ENCODE measurements around the gene ASB10. TPM values are rescaled to one million over a fixed set of nuclear protein-coding genes. Genes with fewer than 3 reads are reported as not detected.

ASB10 gene
- total RNA-seq, 1 donor = not detected

GRCh38 chr7:151173386-151174245, 13.4 kb downstream of the ASB10 start:
- H3K4me3 ChIP-seq (ENCODE audit: insufficient read depth, low read length) = no peak overlapping the region
- DNase-seq (ENCODE audit: insufficient read length, low spot score, missing footprints) = no peak
- H3K4me2 ChIP-seq (ENCODE audit: insufficient read depth, low read length) = no peak overlapping the region
- no peaks in the 10 kb centered on the region for H3K4me1 ChIP-seq (ENCODE audit: insufficient read depth, low read length)
- H3K36me3 ChIP-seq (ENCODE audit: insufficient read depth, low read length) = no peaks in the 10 kb centered on the region
- no peaks in the 10 kb centered on the region for H3K9me3 ChIP-seq (ENCODE audit: low read depth, low read length)
- H2AFZ ChIP-seq (ENCODE audit: low read length) = no peak overlapping the region
- peaks cover 68% of the 10 kb centered on the region for H3K27me3 ChIP-seq (ENCODE audit: insufficient read depth, low read length)
- TF ChIP-seq CTCF (IDR thresholded peaks at IDR 0.05; ENCODE audit: extremely low read depth, low read depth, low read length) = no peak
- no peaks in the 10 kb centered on the region for H4K20me1 ChIP-seq (ENCODE audit: insufficient read depth, low read length)
- H3K27ac ChIP-seq (ENCODE audit: low read depth, low read length) = no peak overlapping the region
- no peaks in the 10 kb centered on the region for H3K79me2 ChIP-seq (ENCODE audit: insufficient read depth, low read length)

GRCh38 chr7:151172273-151173141, 14.5 kb downstream of the ASB10 start:
- Histone ChIP-seq H3K4me3 (ENCODE audit: insufficient read depth, low read length) (no peak overlapping the region), H3K4me2 (ENCODE audit: insufficient read depth, low read length) (no peak overlapping the region), H3K27ac (ENCODE audit: low read depth, low read length) (no peak overlapping the region), H3K9me3 (ENCODE audit: low read depth, low read length) (no peaks in the 10 kb centered on the region), H3K4me1 (ENCODE audit: insufficient read depth, low read length) (no peaks in the 10 kb centered on the region), H2AFZ (ENCODE audit: low read length) (no peak overlapping the region), H4K20me1 (ENCODE audit: insufficient read depth, low read length) (no peaks in the 10 kb centered on the region), H3K79me2 (ENCODE audit: insufficient read depth, low read length) (no peaks in the 10 kb centered on the region), H3K36me3 (ENCODE audit: insufficient read depth, low read length) (no peaks in the 10 kb centered on the region), H3K27me3 (ENCODE audit: insufficient read depth, low read length) (peaks cover 71% of the 10 kb centered on the region)
- TF ChIP-seq CTCF (IDR thresholded peaks at IDR 0.05; ENCODE audit: extremely low read depth, low read depth, low read length) = peak; percentile 100
- peak; percentile 99 for DNase-seq (ENCODE audit: insufficient read length, low spot score, missing footprints)

GRCh38 chr7:151168787-151169162, 18.3 kb downstream of the ASB10 start:
- no peak for DNase-seq (ENCODE audit: insufficient read length, low spot score, missing footprints)
- no peak for TF ChIP-seq CTCF (IDR thresholded peaks at IDR 0.05; ENCODE audit: extremely low read depth, low read depth, low read length)
- Histone ChIP-seq H3K27ac (ENCODE audit: low read depth, low read length) (no peak overlapping the region), H3K4me3 (ENCODE audit: insufficient read depth, low read length) (no peak overlapping the region), H3K4me1 (ENCODE audit: insufficient read depth, low read length) (peaks cover 2% of the 10 kb centered on the region), H3K79me2 (ENCODE audit: insufficient read depth, low read length) (no peaks in the 10 kb centered on the region), H2AFZ (ENCODE audit: low read length) (no peak overlapping the region), H4K20me1 (ENCODE audit: insufficient read depth, low read length) (no peaks in the 10 kb centered on the region), H3K36me3 (ENCODE audit: insufficient read depth, low read length) (no peaks in the 10 kb centered on the region), H3K4me2 (ENCODE audit: insufficient read depth, low read length) (no peak overlapping the region), H3K27me3 (ENCODE audit: insufficient read depth, low read length) (peaks cover 88% of the 10 kb centered on the region), H3K9me3 (ENCODE audit: low read depth, low read length) (no peaks in the 10 kb centered on the region)
